T-helper 2 cell treated with Interferon-gamma antibody and Interleukin-4, amounts not matched to agents 5 μg/mL and 100 μg/mL, for 36 hours (primary cell): ENCODE results near the gene BTBD17.

Source experiments
- DNase-seq: peaks from one replicate; pipeline ENCODE4 v3.0.0; 2021; ENCODE audit warnings: low spot score
- H3K27ac Mint-ChIP-seq: one replicate; pipeline ENCODE4 v1.8.0; 2021; ENCODE audit warnings: mild to moderate bottlenecking, mixed read lengths
- H3K27me3 Mint-ChIP-seq: one replicate; pipeline ENCODE4 v1.8.0; 2021; ENCODE audit warnings: low read depth, mixed read lengths
- H3K36me3 Mint-ChIP-seq: one replicate; pipeline ENCODE4 v1.8.0; 2021; ENCODE audit warnings: low read depth, mixed read lengths
- H3K4me1 Mint-ChIP-seq: one replicate; pipeline ENCODE4 v1.8.0; 2021; ENCODE audit warnings: low read depth, mixed read lengths
- H3K4me3 Mint-ChIP-seq: one replicate; pipeline ENCODE4 v1.8.0; 2022; ENCODE audit warnings: mild to moderate bottlenecking, moderate library complexity, mixed read lengths
- H3K9me3 Mint-ChIP-seq: one replicate; pipeline ENCODE4 v1.8.0; 2021; ENCODE audit warnings: mixed read lengths

Gene BTBD17

GRCh38 chr17:74328487-74328886, 33.2 kb downstream of the BTBD17 start:
- Mint-ChIP-seq H3K36me3 (peaks cover 4% of the 10 kb centered on the region), H3K27ac (no peak overlapping the region), H3K27me3 (peaks cover 26% of the 10 kb centered on the region), H3K4me3 (no peak overlapping the region), H3K9me3 (no peaks in the 10 kb centered on the region), H3K4me1 (peaks cover 20% of the 10 kb centered on the region)
- DNase-seq, result no peak

- peaks cover 18% of the 10 kb centered on the region for H3K4me1 Mint-ChIP-seq
- no peaks in the 10 kb centered on the region for H3K9me3 Mint-ChIP-seq
- DNase-seq, result no peak
- peaks cover 38% of the 10 kb centered on the region for H3K27me3 Mint-ChIP-seq
- H3K4me3 Mint-ChIP-seq, result peak overlapping the region; percentile 51
- H3K36me3 Mint-ChIP-seq, result peaks cover 4% of the 10 kb centered on the region
- no peak overlapping the region for H3K27ac Mint-ChIP-seq
These were observed 35.2 kb downstream of the BTBD17 start for GRCh38 chr17:74326506-74326905.

GRCh38 chr17:74325743-74326379, 35.8 kb downstream of the BTBD17 start, which contains the start of gene KIF19:
Gene KIF19 (plus strand): TSS chr17:74326226. CDS start chr17:74326350, 124 bp downstream.
- peaks cover 18% of the 10 kb centered on the region for H3K4me1 Mint-ChIP-seq
- peaks cover 43% of the 10 kb centered on the region for H3K27me3 Mint-ChIP-seq
- peaks cover 4% of the 10 kb centered on the region for H3K36me3 Mint-ChIP-seq
- H3K4me3 Mint-ChIP-seq, result peak within 1 kb of the TSS; percentile 51
- no peaks in the 10 kb centered on the region for H3K9me3 Mint-ChIP-seq
- peak; percentile 59 for DNase-seq
- no peak within 1 kb of the TSS for H3K27ac Mint-ChIP-seq

- Mint-ChIP-seq H3K4me3 (peak overlapping the region; percentile 34), H3K27ac (no peak overlapping the region), H3K36me3 (peaks cover 4% of the 10 kb centered on the region), H3K27me3 (peaks cover 45% of the 10 kb centered on the region), H3K4me1 (peaks cover 18% of the 10 kb centered on the region), H3K9me3 (no peaks in the 10 kb centered on the region)
- no peak for DNase-seq
These were observed 36.3 kb downstream of the BTBD17 start for GRCh38 chr17:74325376-74325742.

- Mint-ChIP-seq H3K27me3 (peaks cover 45% of the 10 kb centered on the region), H3K4me3 (no peak overlapping the region), H3K4me1 (peaks cover 16% of the 10 kb centered on the region), H3K27ac (no peak overlapping the region), H3K9me3 (no peaks in the 10 kb centered on the region), H3K36me3 (peaks cover 3% of the 10 kb centered on the region)
- DNase-seq, result no peak
These were observed 37.1 kb downstream of the BTBD17 start for GRCh38 chr17:74324521-74324920.

GRCh38 chr17:74318391-74318790, 43.3 kb downstream of the BTBD17 start:
- DNase-seq, result no peak
- H3K4me1 Mint-ChIP-seq, result no peaks in the 10 kb centered on the region
- no peaks in the 10 kb centered on the region for H3K36me3 Mint-ChIP-seq
- no peak overlapping the region for H3K4me3 Mint-ChIP-seq
- H3K27me3 Mint-ChIP-seq, result peaks cover 19% of the 10 kb centered on the region
- H3K27ac Mint-ChIP-seq, result no peak overlapping the region
- no peaks in the 10 kb centered on the region for H3K9me3 Mint-ChIP-seq

DNA sequence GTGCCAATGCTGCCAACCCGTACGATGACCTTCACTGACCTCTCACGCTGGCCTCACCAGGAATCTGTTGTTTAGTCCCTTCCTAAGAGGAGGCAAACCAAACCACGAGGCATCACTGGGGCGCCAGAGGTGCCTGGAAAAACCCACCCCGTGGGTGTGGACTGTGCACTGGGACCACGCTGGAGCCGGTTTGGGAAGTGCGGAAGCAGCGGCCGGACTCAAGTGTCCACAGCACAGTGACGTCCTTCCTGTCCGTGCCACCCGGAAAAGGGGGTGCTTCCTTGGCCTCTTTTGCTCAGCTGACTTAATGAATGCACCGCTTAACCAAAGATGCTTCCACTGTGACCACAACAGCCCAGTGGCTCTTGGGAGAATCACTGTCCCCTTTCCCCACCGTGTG, 44.6 kb downstream of the BTBD17 start:
- Mint-ChIP-seq H3K27ac (no peak overlapping the region), H3K4me1 (no peaks in the 10 kb centered on the region), H3K4me3 (no peak overlapping the region), H3K27me3 (peaks cover 12% of the 10 kb centered on the region), H3K36me3 (no peaks in the 10 kb centered on the region), H3K9me3 (peaks cover 8% of the 10 kb centered on the region)
- DNase-seq, result no peak

GRCh38 chr17:74316220-74316619, 45.4 kb downstream of the BTBD17 start:
- Mint-ChIP-seq H3K36me3 (no peaks in the 10 kb centered on the region), H3K27me3 (peaks cover 4% of the 10 kb centered on the region), H3K4me1 (no peaks in the 10 kb centered on the region), H3K4me3 (no peak overlapping the region), H3K9me3 (peaks cover 8% of the 10 kb centered on the region), H3K27ac (no peak overlapping the region)
- no peak for DNase-seq

DNA sequence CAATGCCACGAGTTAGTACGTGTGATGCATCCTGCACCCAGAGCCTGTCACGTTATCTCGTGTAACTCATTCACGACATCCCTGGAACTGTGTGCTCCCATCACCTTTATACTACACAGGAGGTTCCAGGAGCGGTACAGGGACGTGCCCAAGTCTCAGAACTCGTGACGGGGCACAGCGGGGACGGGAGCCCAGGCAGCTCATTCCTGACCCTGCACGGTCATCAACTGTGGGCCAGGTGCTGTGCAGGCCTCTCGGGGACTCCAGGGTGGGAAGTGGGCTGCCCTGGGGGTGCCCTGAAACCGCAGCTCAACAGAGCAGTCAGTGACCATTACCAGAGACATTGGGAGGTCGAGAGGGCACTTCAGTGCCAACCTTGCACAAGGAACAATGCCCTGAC, 46.8 kb downstream of the BTBD17 start:
- H3K4me3 Mint-ChIP-seq, result no peak overlapping the region
- no peak for DNase-seq
- H3K9me3 Mint-ChIP-seq, result peaks cover 8% of the 10 kb centered on the region
- H3K27ac Mint-ChIP-seq, result no peak overlapping the region
- H3K27me3 Mint-ChIP-seq, result no peaks in the 10 kb centered on the region
- no peaks in the 10 kb centered on the region for H3K4me1 Mint-ChIP-seq
- H3K36me3 Mint-ChIP-seq, result no peaks in the 10 kb centered on the region

- no peak overlapping the region for H3K4me3 Mint-ChIP-seq
- H3K9me3 Mint-ChIP-seq, result peaks cover 8% of the 10 kb centered on the region
- no peak overlapping the region for H3K27ac Mint-ChIP-seq
- H3K4me1 Mint-ChIP-seq, result peaks cover 12% of the 10 kb centered on the region
- H3K36me3 Mint-ChIP-seq, result no peaks in the 10 kb centered on the region
- peaks cover 4% of the 10 kb centered on the region for H3K27me3 Mint-ChIP-seq
- DNase-seq, result no peak
These were observed 51.8 kb downstream of the BTBD17 start for GRCh38 chr17:74309902-74310301.

DNA sequence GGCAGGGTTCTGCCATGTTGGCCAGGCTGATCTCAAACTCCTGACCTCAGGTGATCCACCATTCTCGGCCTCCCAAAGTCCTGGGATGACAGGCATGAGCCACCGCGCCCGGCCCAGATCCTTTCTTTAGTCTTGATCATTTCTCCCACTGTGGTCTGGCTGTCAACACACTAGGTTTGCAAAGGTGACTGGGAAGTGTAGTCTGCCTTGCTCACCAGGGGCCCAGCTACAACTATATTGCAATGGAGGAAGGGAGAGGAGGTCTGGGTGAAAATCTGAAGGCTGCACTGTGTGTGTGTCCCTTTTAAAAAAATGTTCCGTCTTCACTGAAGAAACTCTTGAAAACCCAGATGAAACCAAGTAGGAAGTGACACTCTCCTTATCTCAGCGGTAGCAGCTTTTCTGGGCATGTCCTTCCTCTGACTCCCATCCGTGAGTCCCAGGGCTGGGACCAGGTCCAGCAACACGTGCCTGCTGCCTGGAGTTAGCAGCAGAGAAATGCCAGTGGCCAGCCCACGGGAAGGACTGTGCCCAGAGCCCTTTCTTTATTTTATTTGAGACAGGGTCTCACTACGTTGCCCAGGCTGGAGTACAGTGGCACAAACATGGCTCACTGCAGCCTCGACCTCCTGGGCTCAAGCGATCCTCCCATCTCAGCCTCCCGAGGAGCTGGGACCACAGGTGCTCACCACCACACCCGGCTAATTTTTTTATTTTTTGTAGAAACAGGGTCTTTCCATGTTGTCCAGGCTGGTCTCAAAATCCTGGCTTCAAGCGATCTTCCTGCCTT, 53.5 kb downstream of the BTBD17 start:
- Mint-ChIP-seq H3K27me3 (peaks cover 4% of the 10 kb centered on the region), H3K4me3 (no peak overlapping the region)
- DNase-seq, result no peak

More for the DNA sequence above, 53.5 kb downstream of the BTBD17 start:
- H3K4me1 Mint-ChIP-seq, result peaks cover 12% of the 10 kb centered on the region
- peaks cover 8% of the 10 kb centered on the region for H3K9me3 Mint-ChIP-seq
- H3K27ac Mint-ChIP-seq, result no peak overlapping the region
- no peaks in the 10 kb centered on the region for H3K36me3 Mint-ChIP-seq
